Glomerular endothelial cell (primary cell): ENCODE data around the gene INPP5D. TPM values are rescaled to one million over a fixed set of nuclear protein-coding genes. Genes with fewer than 3 reads are reported as not detected.

ENCODE experiments used
- DNase-seq: peaks from one replicate; pipeline ENCODE4 v3.0.0-alpha.2; 2011; ENCODE audit warnings: low read depth, low spot score; ENCODE audit errors: extremely low read depth
- total RNA-seq: library from RNA; depleted of rRNA; stranded (reverse); fragments of >200 nt; gene quantifications from 2 replicates; pipeline ENCODE4 v1.2.3, GENCODE V29; 2015

Gene INPP5D
- total RNA-seq, 1 donor from 2014 or later: 46.3 TPM

DNA sequence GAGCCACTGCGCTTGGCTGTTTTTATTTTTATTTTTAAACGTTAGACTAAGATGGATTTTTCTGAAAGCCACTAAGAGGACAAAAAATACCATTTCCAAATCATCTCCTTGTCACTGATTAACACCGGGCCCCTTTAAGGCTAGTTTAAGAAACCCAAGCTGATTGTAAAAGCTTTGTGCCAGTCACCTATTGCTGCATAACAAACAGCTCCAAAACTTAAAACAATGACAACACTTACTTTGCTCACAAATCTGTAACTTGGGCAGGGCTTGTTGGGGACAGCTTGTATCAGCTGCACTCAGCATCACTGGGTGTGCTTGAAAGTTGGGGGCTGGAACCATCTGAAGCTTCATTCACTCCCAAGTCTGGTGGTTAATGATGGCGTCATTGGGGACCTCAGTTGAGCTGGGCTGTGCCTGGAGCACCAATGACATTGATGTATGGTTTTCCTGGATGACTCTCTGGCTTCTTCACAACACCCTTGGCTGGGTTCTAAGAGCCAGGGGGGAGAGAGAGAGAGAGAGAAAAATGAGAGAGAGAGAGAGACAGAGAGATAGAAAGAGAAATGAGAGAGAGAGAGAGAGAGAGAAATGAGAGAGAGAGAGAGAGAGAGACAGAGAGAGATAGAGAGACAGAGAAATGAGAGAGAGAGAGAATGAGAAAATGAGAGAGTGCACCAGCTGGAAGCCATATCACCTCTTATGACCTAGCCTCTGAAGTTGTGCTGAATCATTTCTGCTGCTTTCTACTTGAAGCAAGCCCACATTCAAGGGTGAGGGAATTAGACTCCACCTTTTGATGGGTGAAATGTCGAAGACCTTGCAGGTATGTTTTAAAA is 165.3 kb downstream of the INPP5D start:
- no peak for DNase-seq

DNA sequence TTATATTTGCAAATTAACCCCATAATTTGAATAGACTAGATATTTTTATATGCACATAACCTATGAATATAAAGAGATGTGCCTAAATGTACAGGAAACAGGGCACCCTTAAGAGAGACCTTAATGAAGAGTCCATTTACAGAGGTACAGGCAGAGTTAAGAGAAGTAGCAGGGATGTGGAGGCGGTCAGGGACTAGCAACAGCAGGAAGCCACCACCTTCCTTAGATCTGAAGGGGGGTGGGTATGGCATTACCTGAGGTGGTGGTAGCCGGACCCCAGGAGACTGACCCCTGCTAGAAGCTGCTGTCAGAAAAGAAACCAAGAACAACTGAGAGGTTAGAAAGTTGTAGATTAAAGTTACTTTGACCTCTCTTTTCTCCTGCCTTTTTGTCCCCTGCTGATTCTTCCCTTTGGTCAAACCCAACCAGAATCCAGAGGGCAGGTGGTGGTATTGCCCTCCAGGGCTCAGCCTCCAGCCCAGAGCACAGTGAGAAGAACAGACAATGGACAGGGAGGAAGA is 166.4 kb downstream of the INPP5D start:
- DNase-seq: no peak

DNA sequence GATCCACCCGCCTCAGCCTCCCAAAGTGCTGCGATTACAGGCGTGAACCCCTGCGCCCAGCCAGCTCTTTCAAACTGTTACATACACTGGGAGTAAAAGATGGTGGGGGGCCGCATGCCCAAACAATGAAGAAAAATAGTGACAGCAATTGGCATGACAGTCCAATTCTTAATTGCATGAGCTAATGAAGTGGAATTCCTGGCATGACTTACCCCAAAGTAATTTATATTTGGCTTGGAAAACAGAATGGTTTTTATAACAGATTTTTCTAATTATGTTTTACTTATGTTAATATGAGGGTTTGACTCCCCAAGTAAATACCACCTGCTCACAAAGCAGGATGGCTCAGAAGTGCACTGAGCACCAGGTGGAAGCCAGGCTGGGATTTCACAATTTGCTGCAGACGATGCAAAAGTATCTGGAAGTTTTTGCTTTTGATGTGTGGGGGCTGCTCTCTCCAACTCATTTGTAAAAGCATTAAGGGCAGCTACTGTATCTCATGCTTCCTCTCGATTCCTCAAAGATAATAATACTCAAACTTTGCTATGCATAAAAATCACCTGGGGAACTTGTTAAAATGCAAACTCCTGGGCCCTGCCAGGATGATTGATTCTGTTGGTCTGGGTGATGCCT is 167.3 kb downstream of the INPP5D start:
- no peak for DNase-seq

DNA sequence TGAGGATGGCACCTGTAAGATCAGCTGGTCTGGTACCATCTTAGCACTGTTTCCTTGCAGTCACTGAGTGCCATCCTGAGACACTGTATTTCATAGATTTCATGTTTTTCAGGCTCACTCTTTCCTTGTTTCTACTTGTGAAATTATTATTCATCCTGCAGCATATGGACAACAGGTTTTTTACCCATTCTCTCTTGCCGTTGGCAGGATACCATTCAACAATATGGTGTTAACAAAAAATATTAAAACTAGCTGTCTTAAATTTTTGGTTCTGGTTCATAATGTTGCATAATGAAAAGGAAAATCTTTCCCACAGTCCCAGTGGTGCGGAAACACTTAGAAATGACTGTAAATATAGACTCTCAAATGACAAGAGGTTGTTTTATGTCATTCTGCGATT is 168.2 kb downstream of the INPP5D start:
- no peak for DNase-seq

DNA sequence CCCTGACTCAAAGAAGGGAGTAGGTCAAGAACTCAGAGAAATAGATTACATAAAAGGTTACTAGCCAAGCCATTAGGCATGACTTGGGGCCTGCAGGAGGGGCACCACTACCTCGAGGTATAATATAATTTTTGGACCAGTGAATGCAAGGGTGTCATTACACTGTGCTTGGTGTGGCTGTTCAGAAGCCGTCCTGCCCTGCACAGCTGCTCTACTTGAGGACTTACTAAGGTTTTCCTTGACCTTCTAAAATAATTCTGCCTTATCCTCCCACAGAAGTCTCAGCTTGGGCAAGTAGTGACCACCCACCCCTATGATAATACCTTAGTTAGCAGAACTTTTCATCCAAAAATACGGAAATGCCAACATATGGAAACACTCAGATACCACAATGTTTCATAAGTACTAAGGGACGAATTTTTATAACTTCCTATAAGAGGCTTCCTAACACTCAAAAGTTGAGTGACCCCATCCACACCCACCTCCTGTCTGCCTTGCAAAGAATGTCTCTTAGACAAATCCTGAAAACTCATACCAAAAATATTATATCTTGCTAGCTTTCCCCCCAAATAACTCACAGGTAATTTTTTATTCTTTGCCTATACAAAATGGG is 173.6 kb downstream of the INPP5D start:
- DNase-seq: no peak

DNA sequence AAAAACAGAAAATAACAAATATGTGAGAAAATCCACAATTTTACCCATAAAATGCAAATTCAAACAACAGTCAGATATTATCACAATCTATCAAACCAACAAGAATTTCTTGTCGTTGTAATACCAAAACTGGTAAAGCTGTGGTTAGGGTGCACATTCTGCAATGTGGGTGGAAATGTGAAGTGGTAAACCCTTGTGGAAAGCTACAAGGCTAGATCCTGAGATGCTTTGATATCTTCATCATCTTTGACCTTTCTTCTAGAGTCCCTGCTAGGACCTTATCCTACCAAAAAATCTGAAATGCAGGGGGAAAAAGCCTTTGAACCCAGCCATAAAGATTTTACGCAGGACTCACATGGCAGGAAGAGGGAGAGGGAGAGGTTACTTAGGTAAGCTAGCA is 174.1 kb downstream of the INPP5D start:
- DNase-seq: no peak

DNA sequence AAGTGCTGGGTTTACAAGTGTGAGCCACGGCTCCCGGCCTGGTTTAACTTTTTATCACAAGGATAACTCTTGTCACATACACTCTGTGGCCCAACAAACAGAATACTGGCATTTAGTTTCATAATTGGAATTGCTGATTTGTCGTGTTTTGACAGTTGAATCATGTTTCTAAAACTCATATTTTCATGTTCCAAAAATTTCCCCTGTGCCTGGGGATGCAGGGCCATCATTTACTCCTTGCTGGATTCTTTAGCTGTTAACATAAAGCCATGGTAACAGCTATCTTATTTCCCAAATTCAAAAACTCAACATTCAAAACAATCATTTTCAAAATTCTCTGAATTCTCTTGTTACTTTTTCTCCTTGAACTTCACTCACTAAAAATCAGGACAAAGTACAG is 174.9 kb downstream of the INPP5D start:
- no peak for DNase-seq

DNA sequence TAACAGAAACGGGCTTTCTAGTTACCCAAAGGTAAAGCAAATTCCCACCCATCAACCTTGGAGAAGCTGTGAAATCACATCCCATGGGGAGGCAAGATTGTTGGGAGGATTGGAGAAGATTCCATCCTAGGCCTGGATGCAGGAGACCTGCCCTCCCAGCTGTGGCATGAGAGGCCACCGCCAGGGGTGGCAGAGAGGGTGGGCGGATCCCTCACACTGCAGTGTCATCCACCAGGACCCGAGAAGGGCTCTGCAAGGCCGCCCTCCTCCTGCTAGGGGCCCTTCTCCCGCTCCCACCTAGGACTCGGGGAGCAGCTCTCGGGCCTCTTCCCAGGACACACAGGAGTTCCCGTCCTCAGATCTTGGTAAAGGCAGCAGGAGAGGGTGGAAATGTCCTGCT is 175.8 kb downstream of the INPP5D start:
- no peak for DNase-seq

DNA sequence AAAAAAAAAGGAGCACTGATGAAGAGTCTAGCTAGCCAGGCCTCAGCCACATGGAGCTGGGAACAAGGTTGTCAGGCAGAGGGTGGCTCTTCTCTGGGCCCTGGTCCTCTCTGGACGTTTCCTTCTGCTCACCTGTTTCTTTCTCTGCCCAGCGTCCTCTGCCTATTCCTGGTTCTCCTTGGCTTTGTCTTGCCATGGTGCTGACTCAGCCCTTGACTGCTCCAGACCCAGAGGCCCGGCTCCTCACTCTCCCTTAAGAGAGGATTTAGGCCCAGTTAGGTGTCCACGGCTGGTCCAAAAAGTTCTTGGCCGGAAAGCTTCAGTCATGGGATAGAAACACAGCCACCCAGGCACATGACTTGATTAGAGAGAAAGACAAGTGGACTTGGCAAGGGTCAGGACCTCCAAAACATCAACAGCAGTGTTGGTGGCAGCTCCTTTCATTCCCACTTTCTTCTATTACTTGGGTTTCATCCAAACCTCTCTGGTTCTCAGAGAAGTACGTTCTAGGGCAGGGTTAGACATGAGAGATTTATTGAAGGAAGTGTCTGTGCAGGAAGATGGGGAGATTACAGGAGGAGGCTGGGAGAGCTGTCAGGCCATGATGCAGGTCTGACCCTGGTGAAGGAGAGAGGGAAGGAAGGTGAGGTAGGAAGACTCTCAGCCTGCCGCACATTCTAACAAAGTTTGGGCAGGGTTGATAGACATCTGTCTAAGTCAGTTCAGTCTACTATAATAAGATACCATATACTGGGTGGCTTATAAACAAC is 176.9 kb downstream of the INPP5D start:
- no peak for DNase-seq

DNA sequence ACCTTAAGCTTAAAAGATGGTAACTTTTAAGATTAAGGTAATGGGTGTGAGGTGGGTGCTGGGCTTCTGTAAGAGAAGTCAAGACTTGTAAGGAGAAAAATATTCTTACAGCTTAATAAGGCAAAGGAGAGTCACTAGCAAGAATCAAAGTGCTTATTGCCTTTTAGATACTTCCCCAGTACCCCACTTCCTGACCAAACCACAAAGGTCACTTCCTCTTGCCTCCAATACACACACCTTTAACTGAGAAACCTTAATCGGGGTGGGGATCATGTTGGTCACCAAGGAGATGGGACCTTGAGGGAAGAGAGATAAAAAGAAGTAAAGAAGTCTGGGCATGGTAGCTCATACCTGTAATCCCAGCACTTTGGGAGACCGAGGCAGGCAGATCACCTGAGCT is 180.8 kb downstream of the INPP5D start:
- DNase-seq: no peak

DNA sequence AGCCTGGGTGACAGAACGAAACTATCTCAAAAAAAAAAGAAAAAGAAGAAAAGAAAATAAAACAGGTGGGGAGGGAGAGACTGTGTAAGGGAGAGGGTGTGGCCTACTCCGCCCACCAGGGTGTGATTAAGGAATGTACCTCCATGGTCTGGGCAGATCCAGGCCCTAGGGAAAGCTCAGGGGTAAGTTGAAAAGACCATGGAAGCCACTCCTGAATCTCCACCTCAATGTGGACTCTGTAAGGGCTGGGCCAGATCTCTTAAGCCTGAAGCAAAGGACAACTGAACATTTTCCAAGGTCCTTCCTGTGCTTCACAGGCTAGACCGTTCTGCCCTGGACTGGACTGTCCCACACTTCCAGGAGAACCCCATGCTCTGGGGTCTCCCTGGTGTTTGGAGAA is 181.7 kb downstream of the INPP5D start:
- no peak for DNase-seq

DNA sequence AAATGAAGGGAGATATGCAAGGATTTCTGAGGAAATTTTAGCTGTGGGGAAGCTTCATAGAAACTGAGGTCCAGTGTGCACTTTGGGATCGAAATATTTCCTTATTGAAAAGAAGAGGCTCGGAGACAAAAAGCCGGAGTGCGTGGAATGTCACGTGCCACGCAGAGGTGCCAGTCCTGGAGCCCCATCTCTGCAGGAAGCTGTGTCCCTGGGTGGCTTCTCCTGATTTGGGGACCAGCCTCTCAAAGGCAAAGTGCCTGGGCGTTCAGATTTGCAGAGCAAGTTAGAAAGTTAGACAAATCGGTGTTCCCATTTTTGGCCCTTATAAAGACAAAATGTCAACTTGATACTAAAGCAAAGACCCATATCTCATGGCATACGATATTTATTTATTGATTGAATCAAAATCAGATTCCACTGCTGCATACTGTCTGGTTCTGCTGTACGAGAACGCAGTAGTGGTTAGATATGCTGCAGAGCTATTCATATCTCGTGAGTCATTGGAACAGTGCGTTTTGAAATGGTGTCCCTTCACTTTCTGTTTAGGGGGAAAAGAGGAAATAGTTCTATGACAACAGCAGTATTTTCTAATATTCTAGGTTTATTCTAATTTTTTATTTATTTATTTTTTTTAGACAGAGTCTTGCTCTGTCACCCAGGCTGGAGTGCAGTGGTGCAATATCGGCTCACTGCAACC is 182.2 kb downstream of the INPP5D start:
- DNase-seq: no peak

DNA sequence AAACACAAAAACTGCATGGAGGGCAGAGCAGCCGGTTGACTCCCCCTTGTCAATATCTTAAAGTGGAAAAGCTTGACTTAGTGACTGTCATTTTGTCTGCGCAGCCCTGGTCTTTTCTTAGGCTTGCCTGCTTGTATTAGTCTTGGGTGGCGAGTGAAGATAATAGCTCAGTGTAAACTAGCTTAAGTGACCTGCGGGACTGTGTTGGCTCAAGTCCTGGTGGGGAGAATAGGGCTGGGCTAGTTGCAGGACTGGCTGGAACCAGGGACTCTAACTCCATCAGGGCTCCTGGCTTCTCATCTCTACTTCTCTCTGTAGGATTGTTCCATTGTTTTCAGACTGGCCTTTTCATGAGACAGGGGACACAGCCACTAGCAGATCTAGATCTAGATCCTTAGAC is 183.2 kb downstream of the INPP5D start:
- DNase-seq: no peak

DNA sequence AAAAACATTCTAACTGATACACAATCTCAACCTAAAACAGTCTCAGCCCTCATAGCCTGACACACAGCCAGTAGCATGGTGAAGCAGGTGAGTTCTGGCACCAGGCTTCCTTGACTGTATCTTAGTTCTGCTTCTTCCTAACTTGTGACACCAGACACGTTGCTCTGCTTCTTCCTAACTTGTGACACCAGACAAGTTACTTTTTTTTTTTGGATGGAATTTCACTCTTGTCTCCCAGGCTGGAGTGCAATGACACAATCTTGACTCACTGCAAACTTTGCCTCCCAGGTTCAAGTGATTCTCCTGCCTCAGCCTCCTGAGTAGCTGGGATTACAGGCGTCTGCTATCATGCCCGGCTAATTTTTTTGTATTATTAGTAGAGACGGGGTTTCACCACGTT is 184.7 kb downstream of the INPP5D start:
- DNase-seq: no peak

DNA sequence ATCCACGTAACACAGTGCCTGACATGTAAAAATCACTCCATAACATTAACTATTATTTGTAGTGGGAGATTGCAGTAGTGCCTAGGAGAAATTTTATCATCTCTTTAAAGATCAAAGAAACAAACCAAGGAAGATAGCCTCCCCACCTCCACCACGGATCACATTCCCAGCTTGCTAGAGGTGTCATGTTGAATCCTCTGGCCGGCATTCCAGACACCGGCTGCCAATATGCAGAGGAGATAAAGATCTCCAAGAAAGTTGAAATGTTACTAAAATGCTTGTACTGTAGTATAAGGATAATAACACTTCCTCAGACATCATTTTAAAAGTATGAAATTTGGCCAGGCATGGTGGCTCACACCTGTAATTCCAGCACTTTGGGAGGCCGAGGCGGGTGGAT is 185.3 kb downstream of the INPP5D start:
- DNase-seq: no peak

DNA sequence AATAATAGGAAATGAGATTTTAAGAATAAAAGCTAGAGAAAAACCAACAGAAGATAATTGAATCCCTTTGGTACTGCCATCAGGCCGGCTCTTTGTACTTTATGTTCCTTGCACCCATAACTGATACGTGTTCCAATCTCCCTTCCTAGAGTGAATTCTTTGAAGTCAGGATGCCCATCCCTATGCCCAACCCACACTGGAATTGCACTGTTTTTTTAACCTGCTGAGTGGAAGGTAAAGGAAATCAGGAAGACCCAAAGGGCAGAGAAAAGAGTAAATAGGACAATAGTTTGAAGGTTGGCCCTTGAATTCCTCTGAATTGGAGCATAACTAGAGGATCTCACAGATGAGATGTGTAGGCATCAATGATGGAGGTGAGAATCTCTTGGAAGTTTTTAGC is 187.0 kb downstream of the INPP5D start:
- no peak for DNase-seq

DNA sequence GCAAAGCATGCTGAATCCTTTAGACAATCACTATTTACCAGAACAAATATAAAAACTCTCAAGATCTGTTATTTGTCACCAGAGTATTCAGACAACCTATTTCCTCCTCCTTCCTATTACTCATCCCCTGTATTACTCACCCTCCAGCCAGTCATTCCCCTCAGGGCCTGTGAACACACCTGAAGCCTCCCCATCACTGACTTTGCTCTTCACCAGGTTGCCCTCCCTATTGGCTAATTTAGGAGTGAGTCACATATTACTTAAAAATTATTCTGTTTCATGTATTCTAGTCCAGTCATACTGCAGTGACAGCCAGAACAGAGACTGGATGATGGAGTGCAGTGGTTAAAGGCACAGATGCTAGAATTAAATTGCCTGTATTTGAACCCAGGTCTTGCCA is 187.6 kb downstream of the INPP5D start:
- DNase-seq: no peak

DNA sequence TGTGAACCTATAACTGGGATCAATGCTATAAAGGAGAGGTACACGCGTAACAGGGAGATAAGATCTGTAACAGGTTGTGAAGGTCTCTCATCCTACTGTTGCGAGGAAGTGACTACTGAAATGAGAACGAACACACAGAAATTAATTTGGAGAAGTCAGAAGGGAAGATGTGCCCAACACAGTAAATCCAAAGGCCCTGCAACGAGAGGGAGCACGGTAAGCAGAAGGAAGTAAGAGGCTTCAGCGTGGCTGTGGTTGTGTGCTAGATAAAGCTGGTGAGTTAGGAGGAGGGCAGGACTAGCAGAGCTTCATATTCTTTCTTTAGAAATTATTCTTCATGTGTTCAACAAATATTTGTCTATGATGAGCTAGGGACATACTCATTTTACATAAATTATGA is 188.9 kb downstream of the INPP5D start:
- no peak for DNase-seq

DNA sequence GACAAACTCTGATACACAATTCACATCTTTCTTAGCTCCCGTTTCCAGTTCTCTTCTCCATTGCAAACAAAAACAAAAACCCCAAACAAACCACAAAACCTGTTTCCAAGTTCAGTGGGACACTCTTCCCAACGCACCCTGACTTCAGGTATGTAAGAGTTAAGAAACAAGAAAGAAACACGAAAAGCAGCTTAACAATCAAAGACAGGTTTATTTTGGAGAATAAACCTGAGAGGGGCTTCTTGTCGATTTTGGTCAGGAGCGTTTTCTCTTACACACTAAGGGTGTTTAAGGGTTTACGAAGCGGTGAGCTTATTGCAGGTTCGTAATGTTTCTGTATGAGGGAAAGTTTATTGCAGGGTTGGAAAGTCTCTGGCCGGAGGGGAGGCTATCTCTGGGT is 190.4 kb downstream of the INPP5D start:
- no peak for DNase-seq

DNA sequence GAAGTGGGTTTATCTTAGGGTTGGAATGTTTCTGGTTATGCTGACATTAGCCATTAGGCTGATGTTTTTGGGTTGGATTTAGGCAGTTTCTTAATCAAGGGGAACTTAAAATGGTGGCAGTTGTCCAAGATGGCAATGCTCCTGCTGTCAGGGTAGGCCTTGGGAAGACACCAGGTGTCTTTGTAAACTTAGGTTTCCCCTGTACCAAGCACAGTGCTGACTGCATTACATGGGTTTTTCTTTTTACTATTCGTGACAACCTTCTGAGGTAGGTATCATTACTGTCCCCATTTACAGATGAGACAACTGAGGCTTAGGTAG is 190.8 kb downstream of the INPP5D start:
- no peak for DNase-seq
